Cardiac fibroblast (primary cell): ENCODE results near the gene PLAAT3.
"Not testable (repeated sequence)": the region's sequence is repeated elsewhere in the genome, so short reads cannot be mapped to it uniquely, and the experiment has no call there.

ENCODE experiments used
- DNase-seq, 2 donors: peaks; one replicate each; pipeline versions ENCODE4 v3.0.0 to v3.0.0-alpha.2; 2010; ENCODE audit warnings: low read depth in 2 of 2
- H3K4me3 ChIP-seq, 2 donors: replicated peaks in 1 of 2; 1 replicate in 1 of 2; 2 replicates in 1 of 2; pipeline ENCODE4 v1.5.1; 2011; ENCODE audit warnings: low read depth in 2 of 2, low read length in 2 of 2, mild to moderate bottlenecking in 2 of 2, moderate library complexity in 1 of 2
- TF ChIP-seq, protein P1 (sequence below): IDR thresholded peaks from one replicate; pipeline ENCODE4 v1.5.1; 2011; ENCODE audit warnings: low read depth, mild to moderate bottlenecking, low read length, inconsistent platforms

The PLAAT3 gene

DNA sequence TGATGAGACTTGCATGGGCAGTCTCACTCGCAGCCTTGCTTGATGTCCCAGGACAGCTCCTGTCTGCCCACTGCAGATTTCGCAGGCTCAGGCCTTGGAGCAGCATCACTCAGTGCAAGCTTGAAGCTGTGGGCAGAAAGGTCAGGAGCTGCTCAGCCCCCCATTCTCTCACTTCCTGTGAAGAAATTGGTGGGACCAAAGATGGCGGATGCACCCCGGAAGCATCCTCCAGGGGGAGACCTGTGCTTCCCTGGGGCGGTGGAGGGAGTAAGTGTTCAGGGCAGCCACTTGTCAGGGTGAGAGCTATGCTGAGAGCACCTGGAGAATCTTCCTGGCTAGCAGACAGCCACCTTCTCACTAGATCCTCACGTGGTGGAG lies 62.4 kb downstream of the PLAAT3 start:
- no peak for DNase-seq
- TF ChIP-seq, protein P1, sequence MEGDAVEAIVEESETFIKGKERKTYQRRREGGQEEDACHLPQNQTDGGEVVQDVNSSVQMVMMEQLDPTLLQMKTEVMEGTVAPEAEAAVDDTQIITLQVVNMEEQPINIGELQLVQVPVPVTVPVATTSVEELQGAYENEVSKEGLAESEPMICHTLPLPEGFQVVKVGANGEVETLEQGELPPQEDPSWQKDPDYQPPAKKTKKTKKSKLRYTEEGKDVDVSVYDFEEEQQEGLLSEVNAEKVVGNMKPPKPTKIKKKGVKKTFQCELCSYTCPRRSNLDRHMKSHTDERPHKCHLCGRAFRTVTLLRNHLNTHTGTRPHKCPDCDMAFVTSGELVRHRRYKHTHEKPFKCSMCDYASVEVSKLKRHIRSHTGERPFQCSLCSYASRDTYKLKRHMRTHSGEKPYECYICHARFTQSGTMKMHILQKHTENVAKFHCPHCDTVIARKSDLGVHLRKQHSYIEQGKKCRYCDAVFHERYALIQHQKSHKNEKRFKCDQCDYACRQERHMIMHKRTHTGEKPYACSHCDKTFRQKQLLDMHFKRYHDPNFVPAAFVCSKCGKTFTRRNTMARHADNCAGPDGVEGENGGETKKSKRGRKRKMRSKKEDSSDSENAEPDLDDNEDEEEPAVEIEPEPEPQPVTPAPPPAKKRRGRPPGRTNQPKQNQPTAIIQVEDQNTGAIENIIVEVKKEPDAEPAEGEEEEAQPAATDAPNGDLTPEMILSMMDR = no peak
- H3K4me3 ChIP-seq = no peak overlapping the region

DNA sequence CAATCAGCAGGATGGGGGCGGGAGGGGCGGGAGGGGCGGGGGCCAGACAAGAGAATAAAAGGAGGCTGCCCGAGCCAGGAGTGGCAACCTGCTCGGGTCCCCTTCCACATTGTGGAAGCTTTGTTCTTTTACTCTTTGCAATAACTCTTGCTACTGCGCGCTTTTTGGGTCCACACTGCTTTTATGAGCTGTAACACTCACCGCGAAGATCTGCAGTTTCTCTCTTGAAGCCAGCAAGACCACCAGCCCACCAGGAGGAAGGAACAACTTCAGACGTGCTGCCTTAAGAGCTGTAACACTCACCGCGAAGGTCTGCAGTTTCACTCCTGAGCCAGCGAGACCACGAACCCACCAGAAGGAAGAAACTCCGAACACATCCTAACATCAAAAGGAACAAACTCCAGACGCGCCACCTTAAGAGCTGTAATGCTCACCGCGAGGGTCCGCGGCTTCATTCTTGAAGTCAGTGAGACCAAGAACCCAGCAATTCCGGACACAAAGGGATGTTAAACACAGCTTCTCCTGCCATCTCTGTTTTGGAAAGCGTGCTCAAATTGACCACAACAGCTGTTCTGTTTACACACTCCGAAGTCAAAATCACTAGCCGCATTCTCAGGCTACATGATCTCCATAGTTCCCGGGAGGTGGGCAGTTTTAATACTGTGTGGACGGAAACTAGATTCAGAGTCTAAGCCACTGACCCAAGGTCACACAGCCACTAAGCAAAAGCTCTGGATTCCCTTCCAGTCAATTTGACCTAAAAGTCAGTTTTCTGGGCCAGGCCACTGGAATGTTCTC lies 62.9 kb downstream of the PLAAT3 start:
- DNase-seq = no peak
- H3K4me3 ChIP-seq = no peak overlapping the region
- TF ChIP-seq, protein P1 = no peak

DNA sequence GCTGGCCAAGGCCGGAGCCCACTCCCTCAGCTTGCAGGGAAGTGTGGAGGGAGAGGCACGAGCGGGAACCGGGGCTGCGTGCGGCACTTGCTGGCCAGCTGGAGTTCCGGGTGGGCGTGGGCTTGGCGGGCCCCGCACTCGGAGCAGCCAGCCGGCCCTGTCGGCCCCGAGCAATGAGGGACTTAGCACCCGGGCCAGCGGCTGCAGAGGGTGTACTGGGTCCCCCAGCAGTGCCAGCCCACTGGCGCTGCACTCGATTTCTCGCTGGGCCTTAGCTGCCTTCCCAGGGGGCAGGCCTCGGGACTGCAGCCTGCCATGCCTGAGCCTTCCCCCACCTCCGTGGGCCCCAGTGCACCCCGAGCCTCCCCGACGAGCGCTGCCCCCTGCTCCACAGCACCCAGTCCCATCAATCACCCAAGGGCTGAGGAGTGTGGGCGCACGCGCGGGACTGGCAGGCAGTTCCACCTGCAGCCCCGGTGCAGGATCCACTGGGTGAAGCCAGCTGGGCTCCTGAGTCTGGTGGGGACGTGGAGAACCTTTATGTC lies 64.0 kb downstream of the PLAAT3 start:
- not testable (repeated sequence) for H3K4me3 ChIP-seq, DNase-seq

DNA sequence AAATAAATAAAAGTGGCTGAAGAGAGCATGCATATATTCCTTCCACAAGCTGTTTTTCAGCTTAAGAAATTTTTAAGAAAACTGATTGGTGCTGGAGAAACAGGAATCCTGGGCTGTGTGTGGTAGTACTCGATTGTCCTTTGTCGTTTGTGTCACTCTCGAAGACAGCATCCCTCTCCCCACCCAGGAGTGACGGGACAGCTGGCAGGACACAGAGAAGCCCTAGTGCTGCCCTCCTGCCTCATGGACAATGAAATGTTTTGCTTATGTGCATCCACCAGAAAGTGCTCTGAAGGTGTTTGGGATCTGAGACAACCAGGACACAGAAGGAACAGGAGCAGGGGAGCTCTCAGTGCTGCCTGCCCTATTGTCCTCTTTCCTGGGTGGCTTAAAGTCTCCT lies 64.8 kb downstream of the PLAAT3 start:
- no peak overlapping the region for H3K4me3 ChIP-seq
- TF ChIP-seq, protein P1 = no peak

DNA sequence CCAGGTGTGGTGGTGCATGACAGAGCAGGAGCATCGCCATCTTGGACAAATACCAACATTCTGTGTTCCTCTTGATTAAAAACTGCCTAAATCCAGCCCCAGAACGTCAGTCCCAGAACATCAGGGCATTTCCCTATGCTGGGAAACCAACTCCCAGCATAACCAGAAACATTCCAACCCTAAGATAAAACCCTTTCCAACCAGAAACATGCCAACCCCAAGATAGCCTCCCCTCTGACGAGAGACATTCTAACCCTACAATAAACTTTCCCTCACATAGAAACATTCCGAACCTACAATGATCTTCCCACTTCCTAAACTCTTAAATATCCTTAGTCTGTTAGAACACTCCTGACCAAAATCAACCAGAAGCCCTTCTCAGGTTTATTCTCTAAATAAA lies 66.1 kb downstream of the PLAAT3 start:
- H3K4me3 ChIP-seq = no peak overlapping the region
- TF ChIP-seq, protein P1 = no peak
- DNase-seq = peak in 1 of 2 donors; percentile 95

More for the DNA sequence above, 64.8 kb downstream of the PLAAT3 start:
- DNase-seq = no peak

DNA sequence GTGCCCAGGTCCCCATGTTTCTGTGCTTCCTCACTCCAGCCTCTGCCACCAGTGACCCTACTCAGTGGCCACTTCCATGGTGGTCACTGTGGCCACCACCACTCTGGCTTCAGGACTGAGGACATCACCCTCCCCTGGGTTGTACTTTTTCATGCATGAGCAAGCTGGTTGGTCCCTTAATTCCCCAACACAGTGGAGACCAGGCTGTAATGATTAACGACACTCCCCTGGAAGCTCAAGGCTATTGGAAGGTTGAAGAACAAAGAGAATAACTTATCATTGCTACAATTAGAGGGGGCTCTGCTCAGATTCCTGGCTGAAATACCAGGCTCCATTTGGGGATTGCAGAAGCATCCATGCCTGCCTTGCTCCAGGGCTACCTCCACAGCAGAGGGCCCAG lies 67.2 kb downstream of the PLAAT3 start:
- no peak for DNase-seq
- H3K4me3 ChIP-seq = no peak overlapping the region
- TF ChIP-seq, protein P1 = no peak

DNA sequence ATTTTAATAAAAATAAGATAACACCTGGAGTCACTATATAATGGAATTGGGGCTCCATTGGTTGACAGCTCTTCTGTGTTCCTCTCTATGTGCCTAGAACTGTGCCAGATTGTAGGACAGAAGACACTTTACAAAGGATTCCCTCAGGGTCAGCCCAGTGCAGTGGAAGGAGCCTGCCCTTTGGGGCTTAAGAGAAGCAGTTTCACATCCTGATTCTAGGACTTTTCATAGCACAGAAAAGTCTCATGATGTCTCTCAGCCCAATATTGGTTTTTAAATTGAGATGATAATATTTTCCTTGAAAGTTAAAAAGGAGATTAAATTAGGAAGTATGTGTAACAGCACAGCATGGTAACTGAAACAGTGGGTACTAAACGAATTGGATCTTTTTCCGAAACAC lies 70.5 kb downstream of the PLAAT3 start:
- H3K4me3 ChIP-seq = no peak overlapping the region
- DNase-seq = no peak
- TF ChIP-seq, protein P1 = no peak

DNA sequence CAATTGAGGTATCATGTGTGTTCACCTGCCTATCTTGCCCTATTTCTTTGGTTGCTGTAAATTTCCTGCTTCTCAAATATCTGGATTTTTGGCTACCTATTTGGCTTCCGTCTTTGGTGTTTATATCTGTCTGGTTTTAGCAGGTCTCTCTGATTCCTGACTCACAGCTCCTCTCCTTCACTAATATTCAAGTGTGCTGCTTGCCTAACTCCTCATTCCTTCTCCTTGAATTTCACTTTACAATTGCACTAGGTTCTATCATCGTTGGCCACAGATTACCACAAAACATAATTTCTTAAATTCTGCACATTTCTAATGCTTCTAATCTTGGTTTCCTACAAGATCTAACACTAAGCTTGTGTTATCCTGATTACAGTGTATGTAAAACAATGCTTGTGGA lies 71.7 kb downstream of the PLAAT3 start:
- peak in 1 of 2 donors; percentile 30 for DNase-seq
- not testable (repeated sequence) for H3K4me3 ChIP-seq
